ENCODE data around the gene MYO7B.

MYO7B gene

GRCh38 chr2:127678991-127679390, 143.5 kb downstream of the MYO7B start:
- no peaks in the 10 kb centered on the region for H3K36me3 ChIP-seq (replicated peaks; ENCODE audit: insufficient read depth, low read length)

GRCh38 chr2:127679680-127680361, 144.3 kb downstream of the MYO7B start:
- no peak overlapping the region for H2AFZ ChIP-seq (ENCODE audit: low read length)
- peaks cover 18% of the 10 kb centered on the region for H3K27me3 ChIP-seq (replicated peaks; ENCODE audit: insufficient read depth, low read length)
- no peaks in the 10 kb centered on the region for H3K4me1 ChIP-seq (ENCODE audit: low read length)
- no peaks in the 10 kb centered on the region for H3K9me2 ChIP-seq (replicated peaks; ENCODE audit: insufficient read depth, low read length)
- H3K79me2 ChIP-seq (ENCODE audit: low read length): no peaks in the 10 kb centered on the region
- no peaks in the 10 kb centered on the region for H4K20me1 ChIP-seq (ENCODE audit: insufficient read depth, low read length)
- no peaks in the 10 kb centered on the region for H3K9me3 ChIP-seq (replicated peaks; ENCODE audit: insufficient read depth, low read length)
- H3K4me3 ChIP-seq (ENCODE audit: low read length): no peak overlapping the region
- no peak for DNase-seq
- H3K36me3 ChIP-seq (replicated peaks; ENCODE audit: insufficient read depth, low read length): no peaks in the 10 kb centered on the region
- H3F3A ChIP-seq (ENCODE audit: insufficient read depth, low read length): no peaks in the 10 kb centered on the region
- H3K9ac ChIP-seq (ENCODE audit: low read length): no peak overlapping the region
- H3K4me2 ChIP-seq (ENCODE audit: low read depth, low read length): no peak overlapping the region
- TF ChIP-seq CTCF (IDR thresholded peaks at IDR 0.05; ENCODE audit: low read length) (no peak), EZH2phosphoT487 (IDR thresholded peaks at IDR 0.05; ENCODE audit: low read length) (no peak), EZH2 (optimal IDR thresholded peaks at IDR 0.05; ENCODE audit: low read depth, low read length) (no peak)
- no peak overlapping the region for H3K27ac ChIP-seq (ENCODE audit: low read length)

More at GRCh38 chr2:127678991-127679390, 143.5 kb downstream of the MYO7B start:
- Histone ChIP-seq H3K9me2 (replicated peaks; ENCODE audit: insufficient read depth, low read length) (no peaks in the 10 kb centered on the region), H3K79me2 (ENCODE audit: low read length) (no peaks in the 10 kb centered on the region), H3K4me1 (ENCODE audit: low read length) (no peaks in the 10 kb centered on the region), H3K4me3 (ENCODE audit: low read length) (no peak overlapping the region), H2AFZ (ENCODE audit: low read length) (no peak overlapping the region), H4K20me1 (ENCODE audit: insufficient read depth, low read length) (no peaks in the 10 kb centered on the region), H3K9me3 (replicated peaks; ENCODE audit: insufficient read depth, low read length) (no peaks in the 10 kb centered on the region), H3K4me2 (ENCODE audit: low read depth, low read length) (no peak overlapping the region), H3K27ac (ENCODE audit: low read length) (no peak overlapping the region), H3F3A (ENCODE audit: insufficient read depth, low read length) (no peaks in the 10 kb centered on the region), H3K27me3 (replicated peaks; ENCODE audit: insufficient read depth, low read length) (peaks cover 27% of the 10 kb centered on the region), H3K9ac (ENCODE audit: low read length) (no peak overlapping the region)
- DNase-seq: no peak
- TF ChIP-seq EZH2phosphoT487 (IDR thresholded peaks at IDR 0.05; ENCODE audit: low read length): no peak
- TF ChIP-seq CTCF (IDR thresholded peaks at IDR 0.05; ENCODE audit: low read length): no peak
- TF ChIP-seq EZH2 (optimal IDR thresholded peaks at IDR 0.05; ENCODE audit: low read depth, low read length): no peak

GRCh38 chr2:127680706-127681287, 145.3 kb downstream of the MYO7B start:
- Histone ChIP-seq H3K9ac (ENCODE audit: low read length) (no peak overlapping the region), H3K4me3 (ENCODE audit: low read length) (no peak overlapping the region), H4K20me1 (ENCODE audit: insufficient read depth, low read length) (no peaks in the 10 kb centered on the region), H2AFZ (ENCODE audit: low read length) (no peak overlapping the region), H3K79me2 (ENCODE audit: low read length) (no peaks in the 10 kb centered on the region), H3F3A (ENCODE audit: insufficient read depth, low read length) (no peaks in the 10 kb centered on the region), H3K4me1 (ENCODE audit: low read length) (no peaks in the 10 kb centered on the region), H3K27me3 (replicated peaks; ENCODE audit: insufficient read depth, low read length) (peaks cover 14% of the 10 kb centered on the region), H3K4me2 (ENCODE audit: low read depth, low read length) (no peak overlapping the region), H3K9me3 (replicated peaks; ENCODE audit: insufficient read depth, low read length) (no peaks in the 10 kb centered on the region), H3K36me3 (replicated peaks; ENCODE audit: insufficient read depth, low read length) (no peaks in the 10 kb centered on the region), H3K27ac (ENCODE audit: low read length) (no peak overlapping the region), H3K9me2 (replicated peaks; ENCODE audit: insufficient read depth, low read length) (no peaks in the 10 kb centered on the region)
- DNase-seq: no peak
- TF ChIP-seq EZH2 (optimal IDR thresholded peaks at IDR 0.05; ENCODE audit: low read depth, low read length): no peak
- no peak for TF ChIP-seq CTCF (IDR thresholded peaks at IDR 0.05; ENCODE audit: low read length)
- no peak for TF ChIP-seq EZH2phosphoT487 (IDR thresholded peaks at IDR 0.05; ENCODE audit: low read length)
